ENCODE measurements around the gene SCARF2. TPM values are rescaled to one million over a fixed set of nuclear protein-coding genes. Genes with fewer than 3 reads are reported as not detected.

SCARF2 gene
- total RNA-seq, 6 experiments from 2014 or later: 65.1 to 92.3 (median 68.9) TPM

GRCh38 chr22:20469110-20469868 lies 31.7 kb upstream of the SCARF2 start:
- H3K27ac Mint-ChIP-seq: no peak overlapping the region

DNA sequence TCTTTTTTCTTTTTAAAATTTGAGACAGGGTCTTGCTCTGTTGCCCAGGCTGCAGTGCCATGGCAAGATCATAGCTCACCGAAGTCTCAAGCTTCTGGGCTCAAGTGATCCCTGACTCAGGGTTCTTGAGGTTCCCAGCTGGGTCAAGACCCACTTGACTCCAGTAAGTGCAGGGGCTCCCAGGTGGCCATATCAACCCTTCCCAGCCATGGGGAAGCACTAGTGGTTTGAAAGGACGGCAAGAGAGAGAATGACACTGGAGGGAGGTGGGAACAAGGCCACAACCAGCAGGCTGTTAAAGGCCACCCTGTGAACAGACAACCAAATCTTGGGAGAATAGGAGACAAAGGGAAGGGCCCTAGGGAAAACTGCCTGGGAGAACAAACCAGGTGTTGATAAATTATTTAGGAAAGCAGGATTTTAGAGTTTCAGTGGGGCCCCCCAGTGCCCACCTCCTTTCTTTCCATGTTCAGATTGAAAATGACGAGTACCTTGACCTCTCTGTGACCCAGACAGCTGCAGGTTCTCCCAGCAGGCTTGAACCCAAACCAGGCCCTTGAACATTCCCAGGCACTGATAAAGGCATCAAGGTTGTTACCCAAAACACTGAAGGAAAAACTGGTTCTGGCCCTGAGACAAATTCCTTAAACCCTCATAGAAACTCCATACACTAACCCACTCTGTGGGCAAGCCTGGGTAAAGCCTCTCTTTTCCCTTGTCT lies 29.2 kb upstream of the SCARF2 start:
- no peak overlapping the region for H3K27ac Mint-ChIP-seq

More at GRCh38 chr22:20469110-20469868, 31.7 kb upstream of the SCARF2 start:
- peaks cover 3% of the 10 kb centered on the region; the same call in 1 of the 2 replicates for H3K27me3 Mint-ChIP-seq (ENCODE audit: insufficient read depth)
- no peak for DNase-seq
- TF ChIP-seq, protein P1, sequence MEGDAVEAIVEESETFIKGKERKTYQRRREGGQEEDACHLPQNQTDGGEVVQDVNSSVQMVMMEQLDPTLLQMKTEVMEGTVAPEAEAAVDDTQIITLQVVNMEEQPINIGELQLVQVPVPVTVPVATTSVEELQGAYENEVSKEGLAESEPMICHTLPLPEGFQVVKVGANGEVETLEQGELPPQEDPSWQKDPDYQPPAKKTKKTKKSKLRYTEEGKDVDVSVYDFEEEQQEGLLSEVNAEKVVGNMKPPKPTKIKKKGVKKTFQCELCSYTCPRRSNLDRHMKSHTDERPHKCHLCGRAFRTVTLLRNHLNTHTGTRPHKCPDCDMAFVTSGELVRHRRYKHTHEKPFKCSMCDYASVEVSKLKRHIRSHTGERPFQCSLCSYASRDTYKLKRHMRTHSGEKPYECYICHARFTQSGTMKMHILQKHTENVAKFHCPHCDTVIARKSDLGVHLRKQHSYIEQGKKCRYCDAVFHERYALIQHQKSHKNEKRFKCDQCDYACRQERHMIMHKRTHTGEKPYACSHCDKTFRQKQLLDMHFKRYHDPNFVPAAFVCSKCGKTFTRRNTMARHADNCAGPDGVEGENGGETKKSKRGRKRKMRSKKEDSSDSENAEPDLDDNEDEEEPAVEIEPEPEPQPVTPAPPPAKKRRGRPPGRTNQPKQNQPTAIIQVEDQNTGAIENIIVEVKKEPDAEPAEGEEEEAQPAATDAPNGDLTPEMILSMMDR (IDR thresholded peaks at IDR 0.05): no peak
- H3K36me3 Mint-ChIP-seq (ENCODE audit: low read depth): peaks cover 24% of the 10 kb centered on the region
- no peak overlapping the region for H3K4me3 Mint-ChIP-seq
- no peaks in the 10 kb centered on the region for H3K9me3 Mint-ChIP-seq
- H3K4me1 Mint-ChIP-seq (ENCODE audit: low read depth): peaks cover 7% of the 10 kb centered on the region; the same call in 1 of the 2 replicates

GRCh38 chr22:20465759-20466077 lies 28.1 kb upstream of the SCARF2 start:
- no peaks in the 10 kb centered on the region for H3K9me3 Mint-ChIP-seq
- H3K4me1 Mint-ChIP-seq (ENCODE audit: low read depth): no peaks in the 10 kb centered on the region
- peaks cover 13% of the 10 kb centered on the region for H3K36me3 Mint-ChIP-seq (ENCODE audit: low read depth)
- H3K27ac Mint-ChIP-seq: no peak overlapping the region
- TF ChIP-seq, protein P1 (IDR thresholded peaks at IDR 0.05): no peak
- DNase-seq: no peak
- no peak overlapping the region for H3K4me3 Mint-ChIP-seq
- H3K27me3 Mint-ChIP-seq (ENCODE audit: insufficient read depth): no peaks in the 10 kb centered on the region

More for the DNA sequence above, 29.2 kb upstream of the SCARF2 start:
- Mint-ChIP-seq H3K9me3 (no peaks in the 10 kb centered on the region), H3K4me1 (ENCODE audit: low read depth) (peaks cover 4% of the 10 kb centered on the region; the same call in 1 of the 2 replicates), H3K27me3 (ENCODE audit: insufficient read depth) (peaks cover under 1% of the 10 kb centered on the region; the same call in 1 of the 2 replicates), H3K36me3 (ENCODE audit: low read depth) (peaks cover 23% of the 10 kb centered on the region), H3K4me3 (no peak overlapping the region)
- TF ChIP-seq, protein P1 (IDR thresholded peaks at IDR 0.05): no peak
- no peak for DNase-seq

GRCh38 chr22:20464912-20465758 lies 27.5 kb upstream of the SCARF2 start:
- Mint-ChIP-seq H3K27me3 (ENCODE audit: insufficient read depth) (no peaks in the 10 kb centered on the region), H3K4me3 (no peak overlapping the region), H3K9me3 (no peaks in the 10 kb centered on the region), H3K27ac (no peak overlapping the region), H3K36me3 (ENCODE audit: low read depth) (peaks cover 9% of the 10 kb centered on the region), H3K4me1 (ENCODE audit: low read depth) (no peaks in the 10 kb centered on the region)
- TF ChIP-seq, protein P1 (IDR thresholded peaks at IDR 0.05): no peak
- DNase-seq: no peak

GRCh38 chr22:20464096-20464614 lies 26.5 kb upstream of the SCARF2 start:
- Mint-ChIP-seq H3K4me1 (ENCODE audit: low read depth) (no peaks in the 10 kb centered on the region), H3K9me3 (no peaks in the 10 kb centered on the region), H3K27me3 (ENCODE audit: insufficient read depth) (no peaks in the 10 kb centered on the region), H3K27ac (no peak overlapping the region), H3K36me3 (ENCODE audit: low read depth) (peaks cover 4% of the 10 kb centered on the region), H3K4me3 (no peak overlapping the region)
- no peak for DNase-seq
- TF ChIP-seq, protein P1 (IDR thresholded peaks at IDR 0.05): no peak
